HL-60 (cell line): ENCODE results near the gene ADAMTS17.

ENCODE experiments used
- DNase-seq, 2 experiments: peaks; one replicate each; pipeline ENCODE4 v3.0.0-alpha.2; 2010 to 2020; ENCODE audit warnings: low read depth in 1 of 2, low spot score in 1 of 2
- H3K27ac ChIP-seq: fragments of 250-450 bp; sonication (Bioruptor Pico); replicated peaks from 2 replicates; pipeline ENCODE4 v1.5.1; 2020; ENCODE audit warnings: mild to moderate bottlenecking, moderate library complexity
- H3K27me3 ChIP-seq: fragments of 250-450 bp; sonication (Bioruptor Pico); 2 replicates; pipeline ENCODE4 v1.5.1; 2021; ENCODE audit warnings: mild to moderate bottlenecking, moderate library complexity; ENCODE audit not compliant: insufficient read depth, poor library complexity, severe bottlenecking
- H3K4me3 ChIP-seq: replicated peaks from 2 replicates; pipeline ENCODE4 v1.5.1; 2011; ENCODE audit warnings: mild to moderate bottlenecking, control low read depth, low read length; ENCODE audit not compliant: insufficient read depth
- CTCF ChIP-seq: IDR thresholded peaks from one replicate; pipeline ENCODE4 v1.5.1; 2011; ENCODE audit warnings: low read length, control low read depth, inconsistent platforms; ENCODE audit not compliant: insufficient read depth
- GABPA ChIP-seq: IDR thresholded peaks from 2 replicates; pipeline ENCODE4 v1.6.1; 2012; ENCODE audit warnings: low read depth
- POLR2AphosphoS5 ChIP-seq: IDR thresholded peaks from 2 replicates; pipeline ENCODE4 v1.6.1; 2012; ENCODE audit warnings: low read depth
- REST ChIP-seq: IDR thresholded peaks from 2 replicates; pipeline ENCODE4 v1.6.1; 2012; ENCODE audit warnings: low read depth; ENCODE audit not compliant: insufficient replicate concordance
- SPI1 ChIP-seq: IDR thresholded peaks from 2 replicates; pipeline ENCODE4 v1.6.1; 2012; ENCODE audit warnings: low read depth, mild to moderate bottlenecking, borderline replicate concordance

The ADAMTS17 gene

GRCh38 chr15:100253640-100254039 lies 88.1 kb downstream of the ADAMTS17 start:
- no peak for TF ChIP-seq POLR2AphosphoS5
- Histone ChIP-seq H3K27me3 (no peaks in the 10 kb centered on the region), H3K27ac (no peak overlapping the region), H3K4me3 (no peak overlapping the region)
- no peak for DNase-seq

GRCh38 chr15:100252779-100253417 lies 88.9 kb downstream of the ADAMTS17 start:
- TF ChIP-seq POLR2AphosphoS5, result no peak
- TF ChIP-seq CTCF, result no peak
- TF ChIP-seq REST, result no peak
- no peak for TF ChIP-seq GABPA
- no peak for TF ChIP-seq SPI1
- no peak for DNase-seq
- Histone ChIP-seq H3K27ac (no peak overlapping the region), H3K27me3 (no peaks in the 10 kb centered on the region), H3K4me3 (no peak overlapping the region)

- TF ChIP-seq POLR2AphosphoS5, result no peak
- TF ChIP-seq REST, result no peak
- no peak for TF ChIP-seq SPI1
- no peak for TF ChIP-seq GABPA
- H3K27me3 ChIP-seq, result no peaks in the 10 kb centered on the region
- no peak overlapping the region for H3K4me3 ChIP-seq
- DNase-seq, result no peak
- H3K27ac ChIP-seq, result no peak overlapping the region
Observed at GRCh38 chr15:100252359-100252758, 89.4 kb downstream of the ADAMTS17 start.

- Histone ChIP-seq H3K27ac (no peak overlapping the region), H3K4me3 (no peak overlapping the region), H3K27me3 (no peaks in the 10 kb centered on the region)
- no peak for DNase-seq
- no peak for TF ChIP-seq REST
- TF ChIP-seq POLR2AphosphoS5, result no peak
- TF ChIP-seq CTCF, result no peak
- TF ChIP-seq GABPA, result no peak
- no peak for TF ChIP-seq SPI1
Observed at GRCh38 chr15:100250176-100250800, 91.5 kb downstream of the ADAMTS17 start.
